Measurements from ENCODE around the gene AP2A2.
"Not testable (repeated sequence)": the region's sequence is repeated elsewhere in the genome, so short reads cannot be mapped to it uniquely, and the experiment has no call there.

Gene AP2A2

DNA sequence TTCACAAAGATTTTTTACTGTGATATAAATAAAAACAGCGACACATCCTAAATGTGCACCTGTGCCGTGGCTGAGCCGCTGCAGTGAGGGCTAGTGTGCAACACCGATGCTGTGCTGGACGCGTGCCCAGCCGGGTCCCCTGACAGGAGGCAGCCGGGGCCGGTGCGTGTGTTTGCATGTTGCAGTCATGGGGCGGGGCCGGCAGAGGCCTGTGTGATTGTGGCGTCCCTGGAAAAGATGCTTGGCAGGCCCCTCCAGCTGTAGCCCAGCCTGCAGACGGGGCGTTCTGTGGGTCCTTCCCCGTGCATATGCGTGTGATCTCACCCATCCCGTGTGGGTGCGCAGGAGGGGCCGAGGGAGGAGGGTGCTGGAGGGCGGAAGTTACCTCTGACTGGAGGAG lies 80.3 kb downstream of the AP2A2 start:
- Histone ChIP-seq H3K27ac (no peak overlapping the region), H3K4me3 (no peak overlapping the region)

- H3K27ac ChIP-seq = no peak overlapping the region
- no peak overlapping the region for H3K4me3 ChIP-seq
Observed at GRCh38 chr11:1006762-1007161, 81.1 kb downstream of the AP2A2 start.

GRCh38 chr11:1007279-1007678 lies 81.6 kb downstream of the AP2A2 start:
- H3K4me3 ChIP-seq = no peak overlapping the region

DNA sequence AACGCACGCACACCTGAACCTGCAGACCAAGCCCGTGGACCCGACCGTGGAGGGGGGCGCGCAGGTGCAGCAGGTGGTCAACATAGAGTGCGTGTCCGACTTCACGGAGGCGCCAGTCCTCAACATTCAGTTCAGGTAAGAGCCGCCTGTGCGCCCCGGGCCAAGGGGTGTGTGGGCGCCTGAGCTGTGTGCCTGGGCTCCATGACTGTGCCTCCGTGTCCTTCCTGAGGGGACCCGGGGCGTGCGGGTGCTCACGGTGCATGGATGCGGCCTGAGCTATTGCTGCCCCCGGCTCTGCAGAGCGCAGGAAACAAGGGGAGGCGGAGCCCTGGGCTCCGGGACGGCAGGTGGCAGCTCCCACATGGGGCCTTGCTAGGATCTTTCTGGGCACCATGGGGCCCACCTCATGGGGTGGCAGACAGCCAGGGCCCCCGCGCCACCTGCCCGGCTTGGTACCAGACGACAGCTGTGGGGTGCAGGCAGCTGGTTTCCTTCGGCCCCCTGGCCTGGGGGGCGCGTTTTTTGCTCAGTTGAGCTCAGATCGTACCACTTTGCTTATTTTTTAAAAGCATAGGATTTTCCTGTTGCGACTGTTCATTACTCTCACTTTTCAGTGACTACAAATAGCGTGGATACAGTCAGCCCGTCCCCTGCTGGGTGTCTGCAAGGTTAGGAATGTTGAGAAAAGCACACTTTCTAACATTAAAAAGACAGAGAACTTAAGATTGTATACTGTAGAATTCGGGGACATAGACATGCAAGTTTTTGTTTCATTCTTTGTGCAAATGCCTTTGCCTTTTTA lies 82.5 kb downstream of the AP2A2 start:
- no peak overlapping the region for H3K27ac ChIP-seq
- H3K4me3 ChIP-seq = no peak overlapping the region

More at GRCh38 chr11:1007279-1007678, 81.6 kb downstream of the AP2A2 start:
- H3K27ac ChIP-seq = no peak overlapping the region

GRCh38 chr11:1008803-1009145 lies 83.1 kb downstream of the AP2A2 start:
- no peak overlapping the region for H3K27ac ChIP-seq
- no peak overlapping the region for H3K4me3 ChIP-seq

GRCh38 chr11:1009371-1009770 lies 83.7 kb downstream of the AP2A2 start:
- no peak overlapping the region for H3K27ac ChIP-seq
- no peak overlapping the region for H3K4me3 ChIP-seq

- Histone ChIP-seq H3K4me3 (no peak overlapping the region), H3K27ac (no peak overlapping the region)
Observed at GRCh38 chr11:1009991-1010390, 84.3 kb downstream of the AP2A2 start.

GRCh38 chr11:1010551-1011319 lies 85.1 kb downstream of the AP2A2 start:
- no peak overlapping the region for H3K27ac ChIP-seq
- no peak overlapping the region for H3K4me3 ChIP-seq

GRCh38 chr11:1011320-1011698 lies 85.6 kb downstream of the AP2A2 start:
- Histone ChIP-seq H3K4me3 (no peak overlapping the region), H3K27ac (no peak overlapping the region)

GRCh38 chr11:1012291-1012690 lies 86.6 kb downstream of the AP2A2 start:
- H3K27ac ChIP-seq = no peak overlapping the region

DNA sequence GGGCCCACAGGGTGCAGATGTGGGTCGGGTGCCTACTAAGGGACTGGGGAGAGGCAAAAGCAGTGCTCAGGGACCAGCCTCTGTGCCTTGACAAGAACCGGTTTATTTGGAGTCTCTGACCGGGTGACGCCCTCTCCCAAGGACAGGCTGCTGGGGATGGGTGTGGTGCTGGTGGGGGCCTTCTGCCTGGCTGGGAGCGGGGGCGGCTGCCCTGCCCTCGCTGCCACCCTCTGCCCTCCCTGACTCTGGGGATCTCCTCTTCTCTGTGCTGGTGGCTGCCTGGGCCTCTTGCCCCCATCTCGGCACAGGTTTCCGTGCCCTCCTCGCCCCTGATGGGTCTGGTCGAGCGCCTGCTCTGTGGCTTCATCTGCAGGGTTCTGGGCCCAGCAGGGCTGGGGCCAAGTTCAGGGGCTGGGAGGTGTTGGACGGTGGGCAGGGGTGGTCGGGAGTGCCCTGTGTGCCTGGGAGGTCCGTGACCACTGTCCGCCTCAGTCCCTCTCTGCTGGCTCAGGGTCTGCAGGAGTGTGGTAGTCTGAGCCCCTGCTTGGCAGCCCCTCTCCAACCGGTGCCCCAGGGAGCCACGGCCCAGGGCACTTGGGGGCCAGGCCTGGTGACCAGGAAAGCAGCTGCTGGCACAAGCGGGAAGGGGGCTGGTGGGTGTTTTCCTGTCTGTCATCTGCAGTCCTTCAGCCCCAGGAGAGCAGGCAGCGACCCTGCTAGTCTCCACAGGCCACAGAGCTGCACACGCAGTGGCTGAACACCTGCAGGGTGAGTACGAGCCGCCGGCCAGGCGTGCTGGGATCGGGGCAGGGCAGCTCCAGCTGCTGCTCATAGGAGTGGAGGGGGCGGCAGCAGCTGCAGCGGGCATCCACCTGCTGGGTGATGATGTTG lies 87.3 kb downstream of the AP2A2 start:
- Histone ChIP-seq H3K27ac (no peak overlapping the region), H3K4me3 (no peak overlapping the region)

More at GRCh38 chr11:1012291-1012690, 86.6 kb downstream of the AP2A2 start:
- no peak overlapping the region for H3K4me3 ChIP-seq

DNA sequence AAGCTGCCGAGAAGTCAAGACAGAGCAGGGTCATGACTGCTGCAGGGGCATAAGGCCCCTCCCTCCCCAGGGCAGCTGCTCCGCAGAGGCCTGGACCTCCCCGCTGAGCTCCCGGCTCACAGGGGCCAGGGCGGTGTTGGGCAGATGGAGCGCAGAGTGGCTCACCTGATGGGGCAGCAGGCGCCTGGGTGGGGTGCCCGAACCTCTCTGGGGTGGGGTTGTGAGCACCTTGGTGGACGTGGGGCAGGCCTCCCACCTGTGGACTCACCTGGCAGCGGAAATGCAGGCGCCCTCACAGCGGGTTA lies 87.9 kb downstream of the AP2A2 start:
- Histone ChIP-seq H3K27ac (no peak overlapping the region), H3K4me3 (no peak overlapping the region)

GRCh38 chr11:1014276-1014675 lies 88.6 kb downstream of the AP2A2 start:
- no peak overlapping the region for H3K4me3 ChIP-seq
- H3K27ac ChIP-seq = no peak overlapping the region

GRCh38 chr11:1015064-1015463 lies 89.4 kb downstream of the AP2A2 start:
- H3K27ac ChIP-seq = no peak overlapping the region
- no peak overlapping the region for H3K4me3 ChIP-seq

DNA sequence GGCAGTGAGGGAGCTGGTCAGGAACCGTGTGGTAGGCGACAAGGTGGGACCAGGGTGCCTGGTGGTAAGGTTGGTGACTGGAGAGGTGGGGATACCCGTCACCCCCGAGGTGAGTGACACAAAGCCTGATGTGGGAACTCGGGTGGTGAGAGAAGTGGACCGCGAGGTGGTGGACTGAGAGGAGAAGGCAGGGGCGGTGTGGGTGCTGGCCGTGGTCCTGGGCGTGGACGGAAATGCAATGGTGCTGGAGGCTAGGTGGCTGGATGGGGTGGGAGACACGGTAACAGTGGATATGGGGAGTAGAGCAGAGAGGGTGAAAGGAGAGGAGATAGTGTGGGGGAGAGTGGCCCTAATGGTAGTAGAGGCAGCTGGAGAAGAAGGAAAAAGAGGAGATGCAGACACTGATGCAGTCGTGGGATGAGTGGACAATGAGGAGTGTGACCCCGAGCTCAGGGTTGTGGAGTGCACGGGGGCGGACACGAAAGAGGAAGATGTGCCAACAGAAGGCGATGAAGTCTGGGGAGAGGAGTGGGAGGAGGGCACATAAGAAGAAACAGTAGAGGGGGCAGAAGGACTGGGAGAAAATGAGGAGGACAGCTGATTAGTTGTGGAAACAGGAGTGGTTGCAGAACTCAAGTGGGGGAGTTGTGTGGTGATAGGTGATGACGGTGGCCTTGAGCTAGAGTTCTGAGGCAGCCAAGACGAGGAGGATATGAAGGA lies 90.3 kb downstream of the AP2A2 start:
- Histone ChIP-seq H3K4me3 (no peak overlapping the region), H3K27ac (no peak overlapping the region)

DNA sequence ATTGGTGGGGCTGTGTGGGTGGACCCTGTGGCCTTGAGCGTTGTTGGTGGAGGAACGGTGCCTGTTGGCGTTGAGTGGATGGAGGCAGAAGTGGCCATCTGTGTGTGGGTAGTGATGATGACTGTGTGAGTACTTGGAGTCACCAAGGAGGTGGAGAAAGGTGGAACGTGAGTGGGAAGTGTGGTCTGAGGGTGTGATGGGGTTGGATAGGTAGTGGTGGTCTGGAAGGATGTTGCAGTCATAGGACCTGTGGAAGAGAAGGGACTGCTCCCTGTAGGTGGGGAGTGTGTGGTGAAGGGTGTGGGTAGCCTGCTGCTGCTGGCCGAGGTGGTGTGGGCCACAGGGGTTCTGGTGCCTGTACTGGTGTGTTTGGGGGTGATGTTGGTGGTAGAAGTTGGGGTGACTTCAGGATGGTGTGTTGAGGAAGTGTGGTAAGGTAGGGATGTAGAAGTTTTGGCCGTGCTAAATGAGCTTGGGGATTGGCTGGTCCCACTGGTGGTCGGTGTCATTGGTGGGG lies 91.0 kb downstream of the AP2A2 start:
- H3K4me3 ChIP-seq, H3K27ac ChIP-seq: not testable (repeated sequence)

- Histone ChIP-seq H3K4me3 (no peak overlapping the region), H3K27ac (no peak overlapping the region)
Observed at GRCh38 chr11:1017269-1018005, 91.8 kb downstream of the AP2A2 start.

DNA sequence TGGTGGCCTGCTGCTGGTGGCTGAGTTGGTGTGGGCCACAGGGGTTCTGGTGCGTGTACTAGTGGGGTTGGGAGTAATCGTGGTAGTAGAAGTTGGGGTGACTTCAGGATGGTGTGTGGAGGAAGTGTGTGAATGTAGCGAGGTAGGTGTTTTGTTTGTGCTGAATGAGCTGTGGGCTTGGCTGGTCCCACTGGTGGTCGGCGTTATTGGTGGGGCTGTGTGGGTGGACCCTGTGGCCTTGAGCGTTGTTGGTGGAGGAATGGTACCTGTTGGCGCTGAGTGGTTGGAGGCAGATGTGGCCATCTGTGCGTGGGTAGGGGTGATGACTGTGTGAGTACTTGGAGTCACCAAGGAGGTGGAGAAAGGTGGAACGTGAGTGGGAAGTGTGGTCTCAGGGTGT lies 92.4 kb downstream of the AP2A2 start:
- H3K4me3 ChIP-seq = no peak overlapping the region
- H3K27ac ChIP-seq = no peak overlapping the region

GRCh38 chr11:1019321-1019910 lies 93.7 kb downstream of the AP2A2 start:
- H3K27ac ChIP-seq = no peak overlapping the region
- H3K4me3 ChIP-seq = no peak overlapping the region
